HG03039 (cell line): ENCODE results near the gene NTRK3.

Experiments used
- ATAC-seq: cut with Tn5 transposase; IDR thresholded peaks from one replicate; pipeline ENCODE4 v1.9.1; 2021; ENCODE audit warnings: mild to moderate bottlenecking, moderate library complexity; ENCODE audit not compliant: unreplicated experiment

NTRK3 gene

DNA sequence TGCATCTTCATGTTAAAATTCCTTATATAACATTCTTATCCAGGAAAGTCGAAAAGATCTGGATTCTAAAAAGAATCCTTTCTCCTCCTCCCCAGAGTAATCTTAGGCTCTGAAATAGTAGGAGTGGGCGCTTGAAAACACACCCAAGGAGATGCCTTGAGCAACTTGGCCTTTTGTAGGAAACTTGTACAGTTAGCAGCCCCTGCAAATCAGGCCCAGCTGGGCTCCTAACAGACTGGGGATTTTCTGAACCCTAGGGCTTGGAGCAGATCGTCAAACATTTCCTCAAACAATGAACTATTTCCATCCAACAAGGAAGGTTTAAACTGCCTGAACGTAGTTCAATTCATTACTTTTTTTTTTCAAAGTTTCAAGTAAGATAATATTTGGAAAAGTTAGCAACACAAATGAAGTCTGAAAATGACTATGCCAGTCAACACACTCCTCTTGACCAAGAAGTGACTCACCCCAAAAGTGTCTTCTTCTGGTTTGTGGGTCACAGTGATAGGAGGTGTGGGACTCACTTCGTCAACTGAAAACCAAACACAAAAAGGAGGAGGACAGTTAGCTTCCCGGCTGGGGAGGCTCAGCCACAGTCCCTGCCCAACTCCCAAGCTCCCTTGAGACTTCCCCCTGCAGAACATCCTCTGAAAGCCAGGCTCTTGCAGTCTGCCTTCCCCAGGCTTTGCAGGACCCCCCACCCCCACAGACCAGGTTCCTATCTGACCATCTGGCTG, 129.7 kb downstream of the NTRK3 start:
- ATAC-seq: no peak

DNA sequence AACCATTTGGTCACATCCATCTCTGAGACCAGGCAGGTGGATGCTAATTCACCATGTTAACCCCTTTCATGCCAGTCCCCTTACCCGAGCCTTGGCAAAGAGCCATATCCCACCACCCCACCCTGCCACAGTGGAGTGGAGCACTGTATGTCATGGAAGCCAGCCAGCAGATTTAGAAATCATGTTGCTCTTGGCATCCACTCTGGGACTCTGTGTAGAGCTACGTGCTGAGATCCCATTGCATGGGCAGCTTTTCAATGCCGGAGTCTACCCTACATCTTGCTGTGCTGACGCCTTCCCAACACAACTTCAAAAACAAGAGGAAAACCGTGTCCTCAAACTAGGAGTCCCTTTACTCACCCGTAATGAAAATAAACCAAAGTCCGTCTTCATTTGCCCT, 131.0 kb downstream of the NTRK3 start:
- no peak for ATAC-seq

DNA sequence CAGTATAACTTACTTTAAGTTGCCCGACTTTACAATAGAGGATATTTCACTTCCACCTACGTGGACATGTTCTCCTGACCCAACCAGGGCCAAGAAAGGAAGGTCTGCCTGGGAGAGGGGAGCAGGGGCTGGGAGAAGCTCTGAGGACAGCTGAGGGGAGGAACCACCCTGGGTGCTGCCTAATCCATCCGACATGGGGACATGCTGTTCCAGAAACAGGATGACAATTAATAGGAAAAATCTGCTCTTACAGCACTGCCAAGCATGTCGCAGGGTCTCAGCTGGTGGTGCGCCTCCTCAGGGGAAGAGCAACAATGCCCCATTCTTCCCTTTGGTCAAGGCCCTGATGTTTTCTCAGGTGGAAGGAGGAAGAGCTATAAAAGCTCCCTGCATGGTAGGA, 132.3 kb downstream of the NTRK3 start:
- ATAC-seq: no peak

DNA sequence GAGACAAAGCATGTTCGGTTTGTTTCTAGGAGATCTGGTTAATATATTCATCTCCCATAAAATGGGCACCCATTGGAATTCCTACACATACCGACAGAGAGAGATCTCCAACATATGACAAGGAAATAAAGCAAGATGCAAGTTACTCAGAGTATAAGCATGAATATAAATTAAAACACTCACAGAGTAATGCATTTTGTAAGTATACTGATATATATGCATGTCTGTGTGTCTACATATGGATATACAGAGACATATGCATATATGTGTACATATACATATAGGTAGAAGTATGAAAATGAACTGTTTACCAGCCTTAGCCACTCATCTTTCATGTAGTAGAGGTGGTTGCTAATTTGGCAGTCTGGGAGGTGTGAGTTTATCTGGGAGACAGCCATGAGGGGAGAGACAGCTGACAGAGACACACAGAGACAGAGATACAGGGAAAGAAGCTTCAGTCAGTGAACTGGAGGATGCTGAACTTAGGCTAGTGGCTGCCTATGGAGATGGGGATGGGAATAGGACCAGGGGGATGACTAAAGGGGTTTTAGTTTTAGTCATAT, 134.5 kb downstream of the NTRK3 start:
- no peak for ATAC-seq

DNA sequence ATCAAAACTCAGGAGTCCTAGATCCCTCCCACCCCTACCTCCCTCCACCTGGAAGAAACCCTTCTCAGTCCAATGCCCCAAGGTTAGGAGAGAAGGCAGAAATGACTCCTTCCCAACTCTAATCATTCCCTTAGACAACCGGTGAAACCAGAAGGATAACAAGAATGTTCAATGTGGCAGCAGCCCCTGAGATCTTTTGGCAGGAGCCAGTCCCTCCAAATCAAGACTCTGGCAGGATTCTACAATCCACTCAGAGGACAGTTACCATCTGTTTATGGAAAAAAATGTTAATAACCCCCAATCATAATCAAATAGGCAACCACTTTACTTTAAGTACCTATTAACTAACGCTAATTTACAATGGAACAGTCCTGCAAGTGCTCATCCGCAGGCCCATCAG, 136.5 kb downstream of the NTRK3 start:
- no peak for ATAC-seq

DNA sequence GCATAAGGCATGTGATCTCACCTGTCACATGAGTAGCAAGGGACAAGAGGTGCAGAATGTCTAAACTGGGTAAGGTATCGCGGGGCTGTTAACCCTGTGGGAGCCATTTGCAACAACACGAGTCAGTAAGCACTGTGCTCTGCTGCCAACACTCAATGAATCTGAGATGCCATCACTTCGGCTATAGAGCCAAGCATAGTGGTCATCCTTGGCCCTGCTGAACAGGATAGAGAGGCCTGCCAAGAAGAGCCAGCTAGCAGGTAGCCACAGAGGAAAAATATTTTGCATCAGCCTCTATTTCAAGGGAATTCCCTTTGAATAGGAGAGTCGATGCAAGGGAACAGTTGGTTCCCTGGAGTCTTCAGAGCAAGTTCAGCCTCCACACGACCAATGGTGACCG, 137.8 kb downstream of the NTRK3 start:
- ATAC-seq: no peak

DNA sequence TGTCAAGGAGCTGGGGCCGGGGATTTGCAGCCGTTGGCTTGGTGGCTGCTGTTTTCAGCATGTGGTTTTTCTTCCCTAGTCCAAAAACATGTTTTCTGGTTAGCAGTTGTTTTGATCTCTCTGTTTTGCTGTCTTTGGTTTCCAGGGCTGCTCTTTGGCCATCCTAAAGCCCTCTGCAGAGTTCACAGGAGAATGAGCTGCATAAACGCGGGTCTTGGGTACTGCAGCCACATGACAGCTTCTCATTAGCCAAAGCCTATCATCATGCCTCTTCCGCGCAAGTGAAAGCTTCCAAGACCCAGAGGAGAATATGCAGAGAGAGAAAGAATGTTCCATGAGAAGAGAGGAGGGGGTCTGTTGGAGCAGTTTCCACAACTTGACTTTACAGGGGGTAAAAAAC, 138.5 kb downstream of the NTRK3 start:
- ATAC-seq: no peak

DNA sequence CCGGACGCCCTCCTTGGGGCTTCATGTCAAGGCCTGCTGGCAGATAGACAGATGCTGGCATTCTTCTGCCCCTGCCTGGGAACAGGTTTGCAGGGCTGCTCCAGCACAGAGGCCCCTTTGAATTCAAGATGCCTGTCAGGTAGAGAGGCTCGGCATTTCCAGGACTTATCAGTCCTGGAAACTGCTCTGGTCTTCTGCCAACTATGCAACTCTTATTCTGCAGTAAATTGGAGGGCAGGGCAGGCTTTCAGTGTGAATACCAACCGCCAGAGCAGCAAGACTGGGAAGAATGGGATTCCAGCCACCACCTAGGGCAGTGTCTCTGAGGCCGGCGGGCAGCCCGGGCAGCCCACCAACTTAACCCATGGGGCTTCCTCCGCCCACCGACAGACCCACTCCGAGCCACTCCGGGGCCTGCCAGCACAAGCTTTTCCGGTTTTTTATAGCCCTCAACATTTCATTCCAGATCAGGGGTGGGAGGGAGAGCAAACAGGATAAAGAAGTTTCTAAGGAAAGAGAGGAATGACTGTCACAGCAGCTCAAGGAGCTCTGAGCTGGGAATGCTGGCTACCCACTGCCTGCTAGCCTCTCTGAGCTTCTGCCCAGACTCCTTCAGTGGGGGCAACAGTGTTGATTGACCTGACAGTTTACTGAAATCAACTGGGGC, 140.9 kb downstream of the NTRK3 start:
- no peak for ATAC-seq

DNA sequence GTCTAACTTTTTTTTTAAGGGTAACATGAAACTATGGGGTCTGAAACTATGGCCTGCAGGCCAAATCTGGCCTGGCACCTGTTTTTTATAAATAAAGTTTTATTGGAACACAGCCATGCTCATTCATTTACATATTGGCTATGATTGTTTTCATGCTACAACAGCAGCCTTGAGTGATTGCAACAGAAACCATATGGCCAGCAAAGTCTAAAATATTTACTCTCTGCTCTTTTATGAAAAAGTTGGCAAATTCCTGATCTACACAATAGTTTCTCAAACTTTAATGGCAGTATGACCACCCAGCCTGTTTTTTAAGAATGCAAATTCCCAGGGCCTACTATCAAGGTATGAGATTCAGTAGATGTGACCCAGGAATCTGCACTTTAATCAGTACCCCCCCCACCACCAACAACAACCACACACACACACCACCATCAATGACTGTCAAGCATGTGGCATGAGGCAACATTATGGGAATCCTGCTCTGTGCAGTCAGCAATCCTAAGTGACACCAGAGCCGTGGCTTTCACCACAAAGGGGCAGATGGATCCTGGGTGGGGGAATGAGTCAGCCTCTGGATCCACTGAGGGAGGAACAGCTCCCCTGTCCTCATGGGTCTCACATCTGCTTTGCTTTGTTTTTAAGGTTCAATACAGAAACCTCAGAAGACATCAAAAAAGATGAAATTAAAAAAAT, 142.8 kb downstream of the NTRK3 start:
- no peak for ATAC-seq

DNA sequence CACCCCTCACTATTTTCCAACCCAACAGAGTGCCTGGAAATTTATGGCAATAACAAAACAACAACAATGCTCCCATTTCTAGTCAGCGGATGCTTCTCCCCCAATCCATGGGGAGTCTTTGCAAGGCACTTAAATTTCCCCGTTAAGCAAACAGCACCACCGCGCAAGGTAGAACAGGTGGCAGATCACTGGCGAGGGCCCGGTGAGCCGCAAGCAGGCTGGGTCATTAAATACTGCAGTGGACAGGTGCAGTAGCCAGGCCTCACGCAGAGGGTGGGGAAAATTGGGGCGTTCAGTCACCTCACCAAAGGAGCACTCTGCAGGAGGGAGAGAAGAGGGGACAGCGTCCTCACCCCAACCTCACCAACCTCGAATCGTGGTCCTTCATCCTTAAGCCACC, 147.5 kb downstream of the NTRK3 start:
- ATAC-seq: no peak

DNA sequence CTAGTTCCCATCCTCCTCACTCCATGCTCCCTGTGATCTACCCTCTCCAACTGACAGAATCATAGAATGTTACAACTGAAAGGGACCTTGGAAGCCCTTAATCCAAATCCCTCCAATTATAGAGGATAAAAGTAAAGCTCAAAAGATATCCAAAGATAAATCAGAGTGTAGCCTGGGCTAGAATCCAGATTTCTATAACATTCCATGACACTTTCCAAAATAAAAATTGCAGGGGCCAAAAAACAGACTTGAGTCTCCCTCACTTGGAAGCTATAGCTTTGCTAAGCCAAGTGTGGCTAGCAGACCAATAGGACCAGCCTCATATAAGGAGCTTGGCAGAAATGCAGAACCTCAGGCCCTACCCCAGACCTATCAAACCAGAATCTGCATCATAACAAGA, 148.1 kb downstream of the NTRK3 start:
- no peak for ATAC-seq

DNA sequence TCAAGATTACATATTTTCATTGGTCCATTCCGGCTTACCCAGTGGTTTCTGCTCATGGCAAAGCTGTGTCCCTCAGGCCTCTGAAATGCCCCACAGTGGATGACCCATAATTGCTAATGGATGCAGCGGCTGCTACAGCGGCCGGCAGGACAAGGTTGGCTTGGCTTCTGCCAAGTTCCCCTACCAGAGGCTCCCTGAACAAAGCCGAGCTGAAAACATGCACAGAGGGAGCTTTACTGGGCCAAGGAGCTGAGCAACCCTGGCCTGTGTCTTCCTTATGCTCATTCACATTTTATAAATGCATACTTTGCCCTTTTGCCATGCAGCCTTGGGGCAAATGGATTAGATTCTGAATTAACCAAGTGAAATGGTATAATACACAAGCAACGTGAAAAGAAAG, 150.5 kb downstream of the NTRK3 start:
- no peak for ATAC-seq

DNA sequence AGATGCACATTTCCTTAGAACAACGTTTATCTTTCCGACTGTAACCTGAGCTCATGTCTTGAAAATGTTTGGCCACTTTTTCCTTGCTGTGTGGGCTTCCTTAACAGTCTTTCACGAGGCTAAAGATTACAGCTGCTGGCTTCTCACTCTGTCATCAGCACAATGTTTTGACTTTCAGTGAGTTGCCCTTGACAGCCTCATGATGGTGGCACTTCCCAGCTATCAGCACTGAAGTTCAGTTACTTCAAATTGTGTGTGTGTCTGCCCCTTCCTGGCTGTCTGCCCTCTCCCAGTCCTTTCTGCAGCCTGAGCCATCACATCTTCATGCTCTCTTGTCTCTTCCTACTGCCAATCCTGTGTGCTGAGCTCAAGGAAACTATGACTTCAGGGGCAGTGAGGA, 152.2 kb downstream of the NTRK3 start:
- no peak for ATAC-seq

DNA sequence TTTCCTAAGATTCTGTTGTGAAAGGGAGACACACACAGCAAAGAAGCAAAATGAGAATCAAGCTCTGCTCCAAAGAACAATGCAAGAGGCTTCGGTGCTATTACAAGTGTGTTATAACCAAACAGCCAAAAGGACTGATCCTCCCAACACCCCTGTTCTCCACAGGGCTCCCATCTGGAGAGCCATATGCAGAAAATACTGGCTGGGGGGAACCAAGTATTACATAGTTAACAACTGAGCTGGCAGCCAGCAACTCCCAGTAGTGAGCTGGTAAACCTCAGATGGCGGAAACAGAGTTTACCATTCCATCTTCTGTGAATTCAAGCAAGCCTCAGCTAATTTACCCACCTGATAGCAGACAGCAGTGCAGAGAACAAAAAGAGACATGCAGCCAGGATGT, 156.4 kb downstream of the NTRK3 start:
- no peak for ATAC-seq

DNA sequence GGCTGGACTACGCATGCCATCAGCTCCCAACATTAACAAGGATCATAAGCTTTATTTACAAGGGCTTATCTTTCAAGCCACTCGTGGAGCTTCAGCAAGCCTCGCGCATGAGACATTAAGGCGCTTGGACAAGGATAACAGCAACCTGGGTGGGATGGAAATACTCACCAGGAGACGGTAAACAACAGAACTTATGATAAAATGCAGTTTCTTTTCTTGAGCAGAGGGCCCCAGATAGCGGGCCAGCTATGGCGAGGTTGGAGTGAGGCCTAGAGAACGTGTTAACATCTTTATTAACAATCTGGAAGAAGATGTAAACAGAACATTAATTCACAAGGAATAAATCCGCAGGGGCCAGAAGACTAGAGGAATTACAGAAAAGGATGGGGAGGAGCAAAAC, 158.2 kb downstream of the NTRK3 start:
- no peak for ATAC-seq

DNA sequence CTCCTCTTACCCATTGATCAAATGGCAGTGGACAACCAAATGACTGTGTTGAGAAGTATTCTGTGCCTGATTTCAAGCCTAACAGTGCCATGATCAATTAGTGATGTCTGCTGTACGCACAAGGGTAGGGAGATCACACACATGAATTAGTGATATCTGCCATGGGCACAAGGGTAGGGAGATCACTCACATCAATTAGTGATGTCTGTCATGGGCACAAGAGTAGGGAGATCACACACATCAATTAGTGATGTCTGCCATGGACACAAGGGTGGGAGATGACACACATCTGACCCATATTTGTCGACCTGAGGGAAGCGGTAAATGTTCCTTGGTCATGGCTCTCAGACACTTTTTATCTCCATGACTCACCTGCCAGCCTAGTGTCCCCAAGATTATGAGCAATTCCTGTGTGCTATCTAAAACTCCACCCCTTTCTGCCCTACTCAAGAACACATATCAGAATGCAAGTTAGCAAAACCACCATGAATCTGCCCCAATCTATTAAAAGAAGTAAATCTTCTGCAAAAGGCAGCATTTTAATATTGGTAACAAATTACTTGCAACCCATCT, 165.0 kb downstream of the NTRK3 start:
- ATAC-seq: no peak

DNA sequence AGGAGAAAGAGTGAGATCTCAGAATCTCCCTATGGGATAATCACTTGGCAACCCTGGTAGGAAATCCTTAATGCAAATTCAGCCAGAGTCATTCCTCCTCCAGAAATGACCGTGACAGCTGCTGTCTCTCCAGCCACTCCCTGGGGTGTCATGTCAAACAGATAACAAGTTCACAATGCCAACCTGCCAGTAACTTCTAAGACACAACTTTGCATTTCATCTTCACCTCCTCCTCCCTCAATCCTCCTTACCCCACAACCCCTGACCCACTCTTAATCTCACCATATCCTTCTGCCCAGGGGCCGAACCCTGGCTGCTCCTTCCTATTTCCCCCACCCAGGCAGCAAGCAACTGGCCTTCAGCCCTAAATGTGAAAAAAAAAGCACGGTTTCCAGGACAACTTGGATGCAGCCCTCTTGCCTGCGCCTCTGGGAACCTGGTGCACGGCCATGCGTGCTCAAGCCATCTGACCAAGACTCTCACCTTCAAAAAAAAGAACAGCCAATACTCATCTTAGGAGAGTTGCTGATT, 166.0 kb downstream of the NTRK3 start:
- ATAC-seq: no peak

DNA sequence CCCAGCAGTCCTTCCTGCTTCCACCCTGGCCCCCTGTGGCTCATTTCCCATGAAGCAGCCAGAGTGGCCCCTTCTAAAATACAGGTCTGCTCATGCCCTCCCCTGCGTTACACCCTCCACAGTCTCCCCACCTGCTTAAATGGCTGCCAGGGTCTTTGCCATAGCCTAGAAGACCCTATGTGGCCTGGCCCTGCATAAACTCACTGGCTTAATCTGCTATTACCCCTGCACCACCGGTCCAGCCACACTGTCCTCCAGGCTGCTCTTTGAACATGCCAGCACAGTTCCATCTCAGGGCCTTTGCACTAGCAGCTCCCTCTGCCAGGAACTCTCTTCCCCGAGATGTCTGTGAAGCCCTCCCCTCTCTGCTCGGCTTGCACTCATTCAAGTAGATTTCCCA, 166.8 kb downstream of the NTRK3 start:
- no peak for ATAC-seq

DNA sequence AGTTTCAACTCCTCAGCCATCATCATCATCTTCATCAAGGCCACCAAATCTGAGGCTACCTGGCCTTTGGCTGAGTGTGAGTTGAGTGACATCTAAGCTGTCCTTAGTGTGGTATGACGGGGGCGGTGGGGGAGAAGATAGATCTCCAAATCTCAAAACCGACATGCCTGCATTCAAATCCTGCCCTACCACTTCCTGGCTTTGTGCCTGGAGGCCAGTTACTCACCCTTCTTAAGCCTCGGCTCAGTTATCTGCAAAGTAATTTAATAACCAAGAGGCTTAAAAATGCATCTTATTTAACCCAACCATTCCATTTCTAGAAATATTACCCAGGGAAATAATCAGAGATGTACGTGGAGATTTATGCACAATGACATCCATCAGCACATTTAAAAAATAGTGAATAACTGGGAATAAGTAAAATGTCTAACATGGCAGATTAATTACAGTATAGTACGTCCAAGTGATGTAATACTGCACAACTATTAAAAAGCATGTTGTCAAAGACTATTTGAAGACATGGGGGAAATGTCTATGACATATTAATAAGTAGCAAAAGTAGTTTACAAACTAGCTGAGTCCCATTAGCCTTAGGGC, 167.4 kb downstream of the NTRK3 start:
- no peak for ATAC-seq

DNA sequence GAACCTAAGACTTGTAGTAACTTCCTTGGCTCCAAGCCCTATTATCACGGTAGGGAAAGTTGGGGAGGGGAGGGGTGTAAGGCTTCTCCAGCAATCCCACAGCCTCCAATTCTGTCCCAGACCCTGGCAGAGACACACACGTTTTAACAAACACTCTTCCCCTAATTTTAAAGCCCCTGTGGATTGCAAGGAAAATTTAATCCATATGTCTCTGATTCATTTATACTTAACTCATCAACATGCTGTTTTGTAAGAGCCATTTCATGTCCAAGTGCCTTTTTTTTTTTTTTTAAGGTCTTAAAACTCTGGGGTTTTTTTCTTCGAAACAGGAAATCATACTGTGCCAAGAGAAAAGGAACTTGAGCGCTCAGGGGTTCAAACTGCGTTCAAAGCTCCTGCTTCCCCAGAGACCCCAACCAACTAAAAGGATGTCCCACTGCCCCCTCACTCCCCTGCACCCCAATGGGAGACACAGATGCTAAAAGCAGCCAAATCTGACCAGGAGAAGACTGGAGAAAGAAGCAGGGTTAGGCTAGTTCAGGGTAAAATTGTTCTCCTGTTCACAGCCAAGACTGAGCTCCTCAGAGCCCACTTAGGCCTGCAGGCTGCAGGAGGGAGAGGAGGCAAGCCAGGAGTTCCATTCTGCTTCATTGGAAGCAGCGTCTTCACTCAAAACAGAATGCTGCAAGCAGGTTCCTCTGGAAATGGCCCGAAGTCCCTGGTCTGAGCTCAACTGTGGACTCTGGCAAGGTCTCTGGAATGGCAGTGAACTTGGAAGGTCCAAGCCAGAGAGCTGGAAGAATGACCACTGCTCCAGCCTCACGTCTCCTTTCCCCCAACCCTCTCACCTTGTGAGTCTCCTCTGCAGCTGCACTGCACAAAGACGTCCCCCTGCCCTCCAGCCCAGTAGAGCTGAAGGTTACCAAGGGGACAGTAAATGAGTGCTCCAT, 172.5 kb downstream of the NTRK3 start:
- ATAC-seq: no peak
